GM18526 (cell line): ENCODE results near the gene SELE.

Source experiments
- POLR2A ChIP-seq: IDR thresholded peaks from 3 replicates; pipeline ENCODE4 v1.6.1; 2011; ENCODE audit not compliant: insufficient read length; ENCODE audit errors: extremely low read depth

SELE gene

GRCh38 chr1:169741666-169742394 lies 8.0 kb upstream of the SELE start:
- TF ChIP-seq POLR2A: no peak

GRCh38 chr1:169739980-169740379 lies 6.1 kb upstream of the SELE start:
- no peak for TF ChIP-seq POLR2A

- TF ChIP-seq POLR2A: no peak
Observed at GRCh38 chr1:169731446-169731845, 2.4 kb downstream of the SELE start.

GRCh38 chr1:169729991-169730390 lies 3.9 kb downstream of the SELE start:
- no peak for TF ChIP-seq POLR2A

- TF ChIP-seq POLR2A: no peak
Observed at GRCh38 chr1:169727307-169727706, 6.6 kb downstream of the SELE start.

- no peak for TF ChIP-seq POLR2A
Observed at GRCh38 chr1:169726851-169727250, 7.0 kb downstream of the SELE start.

- TF ChIP-seq POLR2A: no peak
Observed at GRCh38 chr1:169725930-169726329, 7.9 kb downstream of the SELE start.

GRCh38 chr1:169724168-169724567 lies 9.7 kb downstream of the SELE start:
- no peak for TF ChIP-seq POLR2A

GRCh38 chr1:169723763-169724162 lies 10.1 kb downstream of the SELE start:
- no peak for TF ChIP-seq POLR2A

GRCh38 chr1:169722779-169723178 lies 11.1 kb downstream of the SELE start:
- TF ChIP-seq POLR2A: no peak

- TF ChIP-seq POLR2A: no peak
Observed at GRCh38 chr1:169712309-169712631, 21.6 kb downstream of the SELE start.

GRCh38 chr1:169711469-169712308 lies 22.2 kb downstream of the SELE start, which contains the start of gene SELL:
Gene SELL, minus strand, starts transcription at chr1:169711620. Its CDS starts 122 bp downstream, at chr1:169711498.
- peak; percentile 79 for TF ChIP-seq POLR2A

- no peak for TF ChIP-seq POLR2A
Observed at GRCh38 chr1:169708647-169709046, 25.2 kb downstream of the SELE start.

GRCh38 chr1:169707912-169708604 lies 25.8 kb downstream of the SELE start:
- no peak for TF ChIP-seq POLR2A

GRCh38 chr1:169704797-169705196 lies 29.1 kb downstream of the SELE start:
- TF ChIP-seq POLR2A: no peak

- no peak for TF ChIP-seq POLR2A
Observed at GRCh38 chr1:169701261-169702005, 32.4 kb downstream of the SELE start.

- TF ChIP-seq POLR2A: no peak
Observed at GRCh38 chr1:169699707-169700106, 34.2 kb downstream of the SELE start.
